Endometrial microvascular endothelial cells (primary cell): ENCODE data around the gene FAM83B. TPM values are rescaled to one million over a fixed set of nuclear protein-coding genes. Genes with fewer than 3 reads are reported as not detected.
"Not testable (repeated sequence)": the region's sequence is repeated elsewhere in the genome, so short reads cannot be mapped to it uniquely, and the experiment has no call there.

Source experiments
- in situ Hi-C: cut with HindIII; loops from 2 replicates; pipeline ENCODE4 v1.10.0; 2017; ENCODE audit warnings: low sequenced_read_pairs, low pct_unique_long_range_greater_than_20kb; ENCODE audit errors: inconsistent ontology term
- total RNA-seq: library from RNA; depleted of rRNA; stranded (reverse); fragments of >200 nt; gene quantifications from one replicate; pipeline ENCODE4 v1.2.3, GENCODE V29; 2015; ENCODE audit errors: inconsistent ontology term

Gene FAM83B
- total RNA-seq, 1 donor from 2014 or later = not detected

DNA sequence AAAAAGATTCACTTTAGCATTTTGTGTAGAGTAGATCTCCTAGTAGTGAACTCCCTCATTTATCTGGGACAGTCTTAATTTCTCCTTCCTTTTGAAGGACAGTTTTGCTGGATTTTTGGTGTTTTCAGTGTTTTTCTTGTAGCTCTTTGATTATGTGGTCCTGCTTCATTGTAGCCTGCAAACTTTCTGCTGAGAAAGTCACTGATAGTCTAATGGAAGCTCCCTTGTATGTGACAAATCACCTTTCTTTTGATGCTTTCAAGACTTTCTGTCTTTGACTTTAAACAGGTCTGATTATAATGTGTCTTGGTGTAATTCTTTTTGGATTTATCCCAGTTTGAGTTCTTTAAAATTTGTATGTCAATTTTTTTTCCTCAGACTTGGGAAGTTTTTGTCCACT is 86.1 kb downstream of the FAM83B start:
- in situ Hi-C loops = no loop called here

DNA sequence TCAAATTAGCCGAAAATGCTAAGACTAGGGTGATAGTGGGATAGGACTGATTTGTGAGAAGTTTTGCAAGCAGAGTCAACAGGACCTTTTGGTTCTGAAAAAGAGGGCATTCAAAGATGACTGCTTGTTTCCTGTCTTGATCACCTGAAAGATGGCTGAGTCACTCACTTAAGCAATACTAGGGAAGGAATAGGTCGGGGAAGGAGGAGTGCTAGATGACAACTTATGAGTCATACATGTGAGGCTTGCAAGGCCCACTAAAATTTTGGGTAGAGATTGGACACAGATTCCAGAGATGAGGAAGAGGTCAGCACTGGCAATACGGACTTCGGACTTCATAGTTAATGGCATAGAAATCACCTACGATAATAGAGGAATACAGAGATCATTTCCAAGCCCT is 89.2 kb downstream of the FAM83B start:
- in situ Hi-C loops = no loop called here

DNA sequence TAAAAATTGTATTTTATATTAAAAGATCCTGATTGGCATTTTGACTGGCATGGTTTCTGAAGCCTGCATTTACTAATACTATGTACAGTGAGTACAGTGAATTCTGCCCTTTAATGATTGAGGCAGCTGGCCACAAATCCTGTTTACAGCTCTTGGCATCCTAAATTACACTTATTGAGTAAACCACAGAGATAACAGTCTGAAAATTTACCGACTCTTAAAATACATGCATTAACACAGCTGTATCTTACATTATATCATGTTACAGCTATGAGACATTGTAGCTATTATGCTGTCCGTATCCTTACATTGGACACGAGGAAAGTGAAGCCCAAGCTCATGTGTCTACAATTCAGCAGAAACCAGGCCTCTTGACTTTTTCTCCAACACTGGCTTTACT is 90.8 kb downstream of the FAM83B start:
- in situ Hi-C loops = no loop called here

DNA sequence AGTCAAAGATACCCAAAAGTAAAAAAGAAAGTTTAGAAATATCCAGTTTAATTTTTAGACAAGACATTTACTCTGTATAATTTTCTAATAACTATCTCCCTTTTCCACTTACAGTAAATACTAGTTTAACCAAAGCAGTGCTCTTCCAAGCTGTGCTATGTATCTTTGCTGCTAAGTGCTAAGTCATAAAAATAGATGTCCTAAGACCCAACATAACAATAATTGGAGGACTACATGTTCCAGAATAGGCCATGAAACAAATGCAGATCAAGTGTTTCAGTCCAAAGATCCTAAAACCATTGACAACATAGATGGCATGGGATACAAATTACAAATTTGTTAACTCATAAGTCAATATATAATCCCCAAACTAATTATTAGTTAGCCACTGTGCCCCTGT is 111.1 kb downstream of the FAM83B start:
- in situ Hi-C loops = no loop called here

DNA sequence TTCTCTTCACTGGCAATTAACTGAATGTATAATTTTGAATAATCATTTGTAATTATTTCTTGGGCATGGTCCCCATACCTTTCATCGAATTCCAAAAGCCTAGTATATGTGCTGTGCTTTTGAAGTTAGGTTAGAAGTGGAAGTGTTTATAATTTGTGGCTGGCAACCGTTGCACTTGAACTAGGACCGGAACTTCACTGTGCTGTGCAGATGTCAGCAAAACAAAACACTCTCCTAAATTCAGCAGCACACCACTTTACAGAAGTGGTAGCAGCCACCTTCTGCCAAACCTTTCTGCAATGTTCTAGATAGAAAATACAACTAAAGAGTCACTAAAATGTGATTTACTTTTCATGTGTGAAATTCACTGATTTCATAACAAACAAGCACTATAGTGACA is 111.9 kb downstream of the FAM83B start:
- in situ Hi-C loops = no loop called here

DNA sequence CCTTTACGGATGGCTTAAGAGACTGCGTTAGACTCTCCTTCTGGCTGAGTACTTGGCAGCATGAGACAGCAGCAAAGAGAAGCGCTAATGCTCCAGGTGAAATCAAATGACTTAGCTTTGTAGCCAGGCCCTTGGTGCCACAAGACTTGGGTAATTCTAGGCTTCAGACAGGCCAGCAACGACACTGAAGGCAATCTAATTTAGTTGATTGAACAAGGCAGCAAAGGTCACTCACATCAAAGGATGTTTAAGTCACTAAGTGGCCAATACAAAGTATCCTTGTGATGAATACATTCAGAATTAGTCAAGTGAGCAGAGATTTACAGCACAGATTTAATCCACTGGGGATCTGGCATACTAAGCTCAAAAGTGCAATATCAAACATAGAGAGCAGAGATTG is 113.2 kb downstream of the FAM83B start:
- in situ Hi-C loops = no loop called here

DNA sequence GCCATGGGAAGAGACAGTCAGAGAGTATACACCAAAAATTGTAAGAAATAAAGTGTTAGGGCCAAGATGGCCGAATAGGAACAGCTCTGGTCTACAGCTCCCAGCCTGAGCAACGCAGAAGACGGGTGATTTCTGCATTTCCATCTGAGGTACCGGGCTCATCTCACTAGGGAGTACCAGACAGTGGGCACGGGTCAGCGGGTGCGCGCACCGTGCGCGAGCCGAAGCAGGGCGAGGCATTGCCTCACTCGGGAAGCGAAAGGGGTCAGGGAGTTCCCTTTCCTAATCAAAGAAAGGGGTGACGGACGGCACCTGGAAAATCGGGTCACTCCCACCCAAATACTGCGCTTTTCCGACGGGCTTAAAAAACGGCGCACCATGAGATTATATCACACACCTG is 114.8 kb downstream of the FAM83B start:
- in situ Hi-C loops = not testable (repeated sequence)

DNA sequence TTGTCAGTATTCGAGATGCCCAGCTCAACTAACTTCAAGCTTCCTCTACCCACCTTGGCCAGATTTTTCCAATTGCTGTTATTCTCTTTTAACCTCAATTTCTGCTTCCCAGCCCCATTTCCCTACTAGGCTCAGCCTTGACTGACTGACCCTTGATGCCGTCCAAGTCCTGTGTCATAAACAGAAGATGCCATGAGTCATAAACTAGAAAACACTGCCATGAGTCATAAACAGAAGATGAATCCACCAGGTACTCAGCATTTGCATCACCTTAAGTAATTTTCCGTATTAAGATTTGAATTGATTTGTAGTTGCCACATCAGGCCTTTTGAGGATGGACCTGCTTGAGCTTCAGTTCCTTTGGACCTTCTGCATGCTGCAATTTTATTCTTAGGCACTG is 123.8 kb downstream of the FAM83B start:
- in situ Hi-C loops = no loop called here

DNA sequence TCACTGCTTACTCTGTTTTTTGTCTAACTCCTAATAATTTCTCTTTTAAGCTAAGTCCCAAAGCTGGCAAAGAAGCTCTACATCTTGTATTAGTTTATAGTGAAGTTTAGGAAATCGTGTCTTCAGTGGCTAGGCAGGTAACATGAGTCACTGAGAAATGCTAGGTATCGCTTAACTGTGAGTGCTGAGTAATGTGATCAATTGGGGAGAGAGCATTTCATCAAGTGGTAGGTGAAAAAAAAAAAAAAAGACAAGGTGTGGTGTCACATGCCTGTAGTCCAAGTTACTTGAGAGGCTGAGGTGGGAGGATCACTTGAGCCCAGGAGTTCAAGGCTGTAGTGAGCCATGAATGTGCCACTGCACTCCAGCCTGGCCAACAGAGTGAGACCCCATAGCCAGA is 125.3 kb downstream of the FAM83B start:
- in situ Hi-C loops = no loop called here

DNA sequence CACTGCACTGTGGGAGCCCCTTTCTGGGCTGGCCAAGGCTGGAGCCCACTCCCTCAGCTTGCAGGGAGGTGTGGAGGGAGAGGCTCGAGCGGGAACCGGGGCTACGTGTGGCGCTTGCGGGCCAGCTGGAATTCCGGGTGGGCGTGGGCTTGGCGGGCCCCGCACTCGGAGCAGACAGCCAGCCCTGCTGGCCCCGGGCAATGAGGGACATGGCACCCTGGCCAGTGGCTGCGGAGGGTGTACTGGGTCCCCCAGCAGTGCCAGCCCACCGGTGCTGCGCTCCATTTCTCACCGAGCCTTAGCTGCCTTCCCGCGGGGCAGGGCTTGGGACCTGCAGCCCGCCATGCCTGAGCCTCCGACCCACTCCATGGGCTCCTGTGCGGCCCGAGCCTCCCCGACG is 132.6 kb downstream of the FAM83B start:
- in situ Hi-C loops = not testable (repeated sequence)

DNA sequence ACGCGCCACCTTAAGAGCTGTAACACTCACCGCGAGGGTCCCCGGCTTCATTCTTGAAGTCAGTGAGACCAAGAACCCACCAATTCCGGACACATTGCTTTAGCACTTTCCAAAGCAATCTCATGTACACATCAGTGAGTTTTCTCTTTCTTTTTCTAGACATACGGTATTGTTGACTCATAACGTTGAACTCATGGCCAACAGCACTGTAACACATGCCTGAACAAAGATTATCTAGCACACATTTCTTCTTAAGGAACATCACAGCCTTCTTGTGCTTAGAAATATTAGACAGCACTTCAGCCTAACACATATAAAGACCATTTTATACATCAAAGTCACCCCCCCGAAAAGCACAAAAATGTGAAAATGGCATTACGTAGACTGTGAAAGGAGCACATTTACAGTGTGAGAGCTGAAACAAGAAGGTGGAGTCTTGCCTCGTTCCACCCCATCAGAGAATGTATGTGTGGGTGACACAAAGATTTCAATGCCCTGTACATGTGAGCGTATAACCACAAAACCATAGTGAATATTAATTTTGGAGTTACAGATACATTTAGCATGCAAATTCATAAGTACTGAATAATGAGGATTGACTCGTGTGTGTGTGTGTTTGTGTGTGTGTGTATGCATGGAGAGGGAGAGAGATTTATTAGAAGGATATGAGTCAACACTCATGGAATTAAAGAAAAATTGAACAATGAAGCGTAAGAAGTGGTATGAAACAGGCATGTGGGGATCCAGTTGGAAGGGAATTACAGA is 134.1 kb downstream of the FAM83B start:
- in situ Hi-C loops = no loop called here

DNA sequence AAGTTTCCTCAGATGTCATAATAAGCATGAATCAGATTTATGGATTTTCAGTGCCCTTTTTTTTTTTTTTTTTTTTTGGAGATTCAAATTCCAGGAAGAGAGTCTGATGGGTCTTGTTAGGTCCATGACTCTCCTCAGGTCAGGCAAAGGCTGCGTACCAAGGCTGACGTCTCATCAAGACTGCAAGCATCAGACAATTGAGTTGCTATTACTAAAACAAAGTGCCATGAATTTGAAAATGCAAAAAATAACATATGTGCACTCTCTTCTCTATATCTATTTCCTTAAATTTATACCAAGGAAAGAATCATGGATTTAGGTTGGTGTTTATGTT is 134.7 kb downstream of the FAM83B start:
- in situ Hi-C loops = no loop called here

DNA sequence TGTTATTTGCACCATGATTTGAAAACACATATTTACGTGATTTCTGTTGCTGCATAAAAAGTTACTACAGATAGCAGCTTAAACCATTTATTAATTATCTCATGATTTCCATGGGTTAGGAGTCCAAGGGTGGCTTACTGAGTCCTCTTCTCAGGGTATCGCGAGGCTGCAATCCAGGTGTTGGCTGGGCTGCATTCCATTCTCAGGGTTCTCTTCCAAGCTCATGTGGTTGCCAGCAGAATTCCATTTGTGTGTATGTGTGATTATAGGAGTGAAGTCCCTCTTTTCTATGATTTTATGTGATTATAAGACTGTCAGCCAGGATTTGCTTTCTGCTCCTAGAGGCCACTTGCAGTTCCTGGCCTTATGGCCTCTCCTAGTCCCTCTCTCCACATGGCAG is 135.1 kb downstream of the FAM83B start:
- in situ Hi-C loops = no loop called here

DNA sequence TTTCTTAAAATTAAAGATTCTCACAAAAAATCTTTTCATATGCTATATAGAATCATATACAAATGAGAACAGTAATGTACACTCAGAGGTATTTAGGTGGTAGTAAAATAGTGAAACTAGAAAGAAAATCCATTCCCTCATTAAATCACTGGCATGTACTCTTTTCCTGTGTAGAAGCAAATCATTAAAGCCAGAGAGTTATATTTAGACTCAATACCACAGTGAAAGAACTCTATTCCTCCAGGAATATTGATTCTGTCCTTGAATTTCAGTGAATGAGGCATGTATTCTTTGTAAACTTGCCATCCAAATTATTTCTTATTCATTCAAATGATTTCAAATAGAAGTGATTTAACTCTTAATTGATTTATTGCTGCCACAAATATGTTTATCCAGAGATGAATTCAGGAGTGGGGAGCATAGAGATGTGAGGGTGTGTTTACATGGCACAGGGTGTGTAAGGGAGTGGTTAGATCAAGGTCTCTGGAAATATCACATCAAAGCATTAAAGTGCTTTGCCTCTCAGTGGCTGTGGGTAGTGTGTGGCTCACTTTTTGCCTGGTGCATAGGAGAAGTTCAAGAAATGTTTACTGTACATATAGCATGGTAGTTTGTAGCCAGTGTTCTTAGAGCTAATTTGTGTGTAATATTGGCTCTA is 141.2 kb downstream of the FAM83B start:
- in situ Hi-C loops = no loop called here

DNA sequence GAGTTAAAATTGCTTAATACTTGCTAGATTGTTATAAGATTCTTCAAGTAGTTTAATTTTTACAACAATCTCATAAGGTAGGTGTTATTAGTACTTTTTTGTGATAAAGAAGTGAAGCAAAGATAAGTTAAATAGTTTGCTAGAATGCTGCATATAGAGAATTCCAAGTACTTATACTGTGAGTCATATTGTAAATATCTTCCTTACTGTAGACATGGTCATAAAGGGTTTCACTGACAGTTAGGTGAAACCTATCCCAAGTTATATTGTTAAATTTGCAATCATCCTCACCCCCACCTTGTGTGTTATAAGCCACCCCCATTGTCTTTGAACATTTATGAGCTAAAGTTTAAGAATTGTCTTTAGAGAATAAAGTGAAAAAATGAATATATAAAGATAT is 142.0 kb downstream of the FAM83B start:
- in situ Hi-C loops = no loop called here

DNA sequence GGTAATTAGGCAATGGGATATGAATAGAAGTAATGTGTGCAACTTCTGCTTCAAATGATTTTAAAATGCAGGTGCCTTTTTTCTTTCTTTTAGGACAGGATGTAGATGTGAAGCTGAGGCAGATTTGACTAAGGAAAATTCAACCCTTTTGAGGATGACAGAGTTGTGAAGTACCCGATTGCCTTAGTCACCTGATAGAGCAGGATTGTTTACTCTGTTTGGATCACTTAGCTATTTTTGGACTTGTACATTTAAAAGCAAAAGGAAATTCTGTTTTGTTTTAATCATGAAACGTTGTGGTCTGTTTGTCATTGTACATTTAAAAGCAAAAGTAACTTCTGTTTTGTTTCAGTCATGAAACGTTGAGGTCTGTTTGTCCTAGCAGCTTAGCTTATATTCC is 143.4 kb downstream of the FAM83B start:
- in situ Hi-C loops = no loop called here
